HG02970 (cell line): Measurements from ENCODE around the gene MACROD2.
"Not testable (repeated sequence)": the region's sequence is repeated elsewhere in the genome, so short reads cannot be mapped to it uniquely, and the experiment has no call there.

Source experiments
- ATAC-seq: cut with Tn5 transposase; IDR thresholded peaks from one replicate; pipeline ENCODE4 v1.9.1; 2021; ENCODE audit warnings: mild to moderate bottlenecking, moderate library complexity, moderate number of reproducible peaks; ENCODE audit not compliant: unreplicated experiment, low FRiP score

MACROD2 gene

GRCh38 chr20:14446446-14446845 lies 451.1 kb downstream of the MACROD2 start:
- no peak for ATAC-seq

- ATAC-seq, result no peak
Measured at GRCh38 chr20:14449323-14449722, 454.0 kb downstream of the MACROD2 start.

DNA sequence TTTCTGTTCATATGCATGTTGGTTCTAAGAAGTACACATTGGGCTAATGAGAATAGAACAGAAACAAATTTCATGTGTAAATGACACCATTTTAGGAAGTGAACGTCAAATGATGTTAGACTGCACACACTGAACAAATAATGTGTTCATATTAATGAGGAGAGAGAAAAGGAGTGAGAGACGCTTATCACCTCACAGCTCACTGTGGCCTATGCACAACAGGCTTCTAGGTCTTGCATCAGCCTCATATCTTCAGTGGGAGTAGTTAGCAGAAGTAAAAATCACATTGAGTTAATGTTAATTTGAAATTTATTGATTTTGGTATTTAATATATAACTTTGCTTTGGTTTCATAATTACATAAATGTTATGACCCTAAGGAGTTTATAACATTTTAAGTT lies 454.9 kb downstream of the MACROD2 start:
- no peak for ATAC-seq

DNA sequence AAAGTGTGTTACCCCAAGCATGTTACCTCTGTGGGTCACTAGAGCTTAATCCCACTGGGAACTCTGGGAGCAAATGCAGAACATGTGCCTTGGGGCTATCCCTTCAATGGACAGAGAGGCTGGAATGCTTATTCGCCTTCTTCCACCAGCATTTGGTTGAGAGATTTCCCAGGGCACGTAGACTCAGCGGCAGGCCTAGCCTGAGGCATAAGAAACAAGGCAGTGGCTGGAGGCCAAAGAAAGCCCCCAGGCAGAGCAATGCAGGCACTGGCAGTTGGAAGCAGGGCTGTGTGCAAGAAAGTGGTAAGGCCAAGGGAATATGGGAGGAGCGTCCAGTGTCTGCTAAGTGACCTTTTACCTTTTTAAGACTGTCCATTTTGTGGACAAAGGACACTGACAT lies 456.1 kb downstream of the MACROD2 start:
- no peak for ATAC-seq

DNA sequence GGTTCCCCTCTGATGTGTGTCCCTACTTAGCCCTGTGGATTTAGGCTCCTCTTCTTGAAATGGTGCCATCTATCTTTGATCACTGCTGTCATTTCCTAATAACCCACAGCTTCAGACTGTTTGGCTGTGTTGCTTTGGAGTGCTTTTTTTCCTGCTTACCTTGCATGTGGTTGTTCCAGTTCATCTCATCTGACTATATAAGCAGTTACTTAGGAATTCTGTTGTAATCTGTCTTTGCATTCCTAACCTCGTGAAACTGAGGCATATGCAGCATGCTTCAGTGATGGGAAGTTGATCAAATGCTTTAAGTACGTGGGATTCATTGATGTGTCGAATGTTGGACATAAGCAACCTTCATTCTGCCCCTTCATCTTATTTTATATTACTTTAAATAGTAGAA lies 457.9 kb downstream of the MACROD2 start:
- ATAC-seq, result no peak

- no peak for ATAC-seq
Measured at GRCh38 chr20:14454296-14454695, 459.0 kb downstream of the MACROD2 start.

- ATAC-seq, result not testable (repeated sequence)
Measured at GRCh38 chr20:14467104-14467827, 471.9 kb downstream of the MACROD2 start.

GRCh38 chr20:14470231-14470899 lies 475.0 kb downstream of the MACROD2 start:
- no peak for ATAC-seq

GRCh38 chr20:14470977-14471661 lies 475.8 kb downstream of the MACROD2 start:
- ATAC-seq, result no peak

GRCh38 chr20:14477125-14477524 lies 481.8 kb downstream of the MACROD2 start:
- ATAC-seq, result no peak

- ATAC-seq, result no peak
Measured at GRCh38 chr20:14478126-14478525, 482.8 kb downstream of the MACROD2 start.

- ATAC-seq, result no peak
Measured at GRCh38 chr20:14481863-14482262, 486.5 kb downstream of the MACROD2 start.

DNA sequence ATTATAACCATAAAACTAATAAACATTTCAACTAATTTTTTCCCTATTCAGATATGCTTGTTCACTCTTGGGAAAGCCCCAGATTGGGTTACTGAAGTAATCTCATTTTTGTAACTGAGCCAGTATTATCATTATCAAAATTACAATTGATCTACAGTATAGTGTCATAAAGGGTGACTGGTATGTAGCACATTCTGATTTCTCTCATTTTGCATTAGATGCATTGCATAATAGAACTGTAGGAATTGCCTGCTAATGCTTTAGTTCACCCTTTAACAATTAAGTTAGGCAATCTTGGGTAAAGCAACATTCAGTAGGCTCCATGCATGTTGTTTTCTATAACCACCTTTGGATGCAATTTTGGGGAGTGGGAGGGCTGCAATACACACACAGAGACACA lies 492.9 kb downstream of the MACROD2 start:
- no peak for ATAC-seq

- no peak for ATAC-seq
Measured at GRCh38 chr20:14488756-14489479, 493.6 kb downstream of the MACROD2 start.

GRCh38 chr20:14489544-14489943 lies 494.2 kb downstream of the MACROD2 start:
- ATAC-seq, result no peak

- no peak for ATAC-seq
Measured at GRCh38 chr20:14491436-14491835, 496.1 kb downstream of the MACROD2 start.

- no peak for ATAC-seq
Measured at GRCh38 chr20:14493408-14493807, 498.1 kb downstream of the MACROD2 start.

- ATAC-seq, result no peak
Measured at GRCh38 chr20:14494355-14494754, 499.0 kb downstream of the MACROD2 start.

DNA sequence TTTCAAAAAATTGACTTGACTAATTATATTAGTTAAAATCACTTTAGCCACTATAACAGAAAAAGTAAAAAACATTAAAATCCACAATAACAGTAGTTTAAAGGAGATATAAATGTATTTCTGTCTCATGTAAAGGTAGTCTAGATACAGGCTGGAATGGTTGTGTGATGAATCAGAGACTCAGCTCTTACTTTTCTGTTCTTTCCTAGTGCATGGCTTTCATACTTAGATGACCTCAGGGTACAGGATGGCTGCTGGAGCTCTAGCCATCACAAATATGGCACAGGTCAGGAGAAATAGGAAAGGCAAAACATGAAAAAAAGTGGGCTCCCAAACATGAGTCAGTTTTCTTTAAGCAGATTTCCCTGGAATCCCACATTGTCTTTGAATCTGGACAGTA lies 499.8 kb downstream of the MACROD2 start:
- ATAC-seq, result no peak

- ATAC-seq, result no peak
Measured at GRCh38 chr20:14497004-14497403, 501.7 kb downstream of the MACROD2 start.

- ATAC-seq, result no peak
Measured at GRCh38 chr20:14498772-14499171, 503.5 kb downstream of the MACROD2 start.
